Upper lobe of right lung (tissue), 1 donor: ENCODE results near the gene CALHM2. TPM values are rescaled to one million over a fixed set of nuclear protein-coding genes. Genes with fewer than 3 reads are reported as not detected.
"Not testable (repeated sequence)": the region's sequence is repeated elsewhere in the genome, so short reads cannot be mapped to it uniquely, and the experiment has no call there.

ENCODE experiments used
- ATAC-seq: fragments of 200-7000 bp; cut with Tn5 transposase; one replicate; pipeline ENCODE4 v1.9.1; 2020; ENCODE audit warnings: mild to moderate bottlenecking, moderate library complexity
- DNase-seq: peaks from one replicate; pipeline ENCODE4 v3.0.0-alpha.2; 2020
- H3K27ac ChIP-seq: fragments of 200-600 bp; one replicate; pipeline ENCODE4 v1.8.0; 2022
- H3K27me3 ChIP-seq: fragments of 200-600 bp; one replicate; pipeline ENCODE4 v1.8.0; 2022; ENCODE audit warnings: mild to moderate bottlenecking
- H3K36me3 ChIP-seq: fragments of 200-600 bp; one replicate; pipeline ENCODE4 v1.8.0; 2022
- H3K4me1 ChIP-seq: fragments of 200-600 bp; one replicate; pipeline ENCODE4 v1.8.0; 2022
- H3K4me3 ChIP-seq: fragments of 200-600 bp; one replicate; pipeline ENCODE4 v1.8.0; 2022; ENCODE audit warnings: mild to moderate bottlenecking
- H3K9me3 ChIP-seq: fragments of 200-600 bp; one replicate; pipeline ENCODE4 v1.8.0; 2022
- intact Hi-C: fragments of 100-400 bp; cut with DNase I; formaldehyde crosslinking; loops from one replicate; pipeline ENCODE4 v1.11.0; 2022
- total RNA-seq: library from RNA; stranded (reverse); fragmentation: NEBNext Ultra II Directional; extraction: Animal tissue kit (Norgen Biotek cat#: 25700); gene quantifications from one replicate; pipeline ENCODE4 v1.2.1, GENCODE V29; 2021
- TF ChIP-seq, protein P1 (sequence below): fragments of 200-600 bp; IDR thresholded peaks from one replicate; pipeline ENCODE4 v1.8.0; 2022; ENCODE audit warnings: antibody characterized with exemption
- donor health status: DM: no; HTN: yes; CAD: no; lungs with severe emphysema.

The CALHM2 gene
- total RNA-seq, 1 donor from 2014 or later = 29.4 TPM

DNA sequence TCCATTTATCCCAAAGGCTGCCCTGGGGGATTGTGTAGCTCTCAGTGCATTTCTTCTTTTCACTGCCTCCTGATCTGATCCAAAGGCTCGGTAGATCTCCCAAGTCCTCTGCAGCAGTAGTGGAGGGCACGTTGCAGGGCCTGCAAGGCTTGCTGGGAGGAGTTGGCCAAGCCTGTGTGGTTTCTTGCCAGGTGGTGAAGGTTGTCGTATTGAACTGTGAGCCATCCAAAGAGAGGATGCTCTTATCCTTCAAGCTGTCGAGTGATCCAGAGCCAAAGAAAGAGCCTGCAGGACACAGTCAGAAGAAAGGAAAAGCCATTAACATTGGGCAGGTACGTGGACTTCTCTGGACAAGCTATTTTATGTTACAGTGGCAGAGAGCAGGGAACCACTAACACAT is 34.6 kb downstream of the CALHM2 start:
- TF ChIP-seq, protein P1, sequence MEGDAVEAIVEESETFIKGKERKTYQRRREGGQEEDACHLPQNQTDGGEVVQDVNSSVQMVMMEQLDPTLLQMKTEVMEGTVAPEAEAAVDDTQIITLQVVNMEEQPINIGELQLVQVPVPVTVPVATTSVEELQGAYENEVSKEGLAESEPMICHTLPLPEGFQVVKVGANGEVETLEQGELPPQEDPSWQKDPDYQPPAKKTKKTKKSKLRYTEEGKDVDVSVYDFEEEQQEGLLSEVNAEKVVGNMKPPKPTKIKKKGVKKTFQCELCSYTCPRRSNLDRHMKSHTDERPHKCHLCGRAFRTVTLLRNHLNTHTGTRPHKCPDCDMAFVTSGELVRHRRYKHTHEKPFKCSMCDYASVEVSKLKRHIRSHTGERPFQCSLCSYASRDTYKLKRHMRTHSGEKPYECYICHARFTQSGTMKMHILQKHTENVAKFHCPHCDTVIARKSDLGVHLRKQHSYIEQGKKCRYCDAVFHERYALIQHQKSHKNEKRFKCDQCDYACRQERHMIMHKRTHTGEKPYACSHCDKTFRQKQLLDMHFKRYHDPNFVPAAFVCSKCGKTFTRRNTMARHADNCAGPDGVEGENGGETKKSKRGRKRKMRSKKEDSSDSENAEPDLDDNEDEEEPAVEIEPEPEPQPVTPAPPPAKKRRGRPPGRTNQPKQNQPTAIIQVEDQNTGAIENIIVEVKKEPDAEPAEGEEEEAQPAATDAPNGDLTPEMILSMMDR = no peak
- Histone ChIP-seq H3K27ac (no peak overlapping the region), H3K4me1 (no peaks in the 10 kb centered on the region), H3K36me3 (peaks cover 98% of the 10 kb centered on the region), H3K27me3 (no peaks in the 10 kb centered on the region), H3K4me3 (no peak overlapping the region), H3K9me3 (no peaks in the 10 kb centered on the region)
- ATAC-seq = no peak
- intact Hi-C loops = loop anchor here (2.0 kb wide), 1 partner anchor 65 kb away; no protein-coding TSS in a partner anchor
- no peak for DNase-seq

DNA sequence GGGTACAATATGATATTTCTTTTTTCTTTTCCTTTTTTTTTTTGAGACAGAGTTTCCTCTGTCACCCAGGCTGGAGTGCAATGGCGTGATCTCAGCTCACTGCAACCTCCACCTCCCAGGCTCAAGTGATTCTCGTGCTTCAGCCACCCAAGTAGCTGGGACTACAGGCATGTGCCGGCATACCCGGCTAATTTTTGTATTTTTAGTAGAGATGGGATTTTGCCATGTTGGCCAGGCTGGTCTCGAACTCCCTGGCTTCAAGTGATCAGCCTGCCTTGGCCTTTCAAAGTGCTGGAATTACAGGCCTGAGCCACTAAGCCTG is 35.1 kb downstream of the CALHM2 start:
- H3K27ac ChIP-seq, ATAC-seq, H3K4me3 ChIP-seq, DNase-seq, H3K27me3 ChIP-seq, H3K9me3 ChIP-seq, H3K4me1 ChIP-seq: not testable (repeated sequence)
- peaks cover 98% of the 10 kb centered on the region for H3K36me3 ChIP-seq
- intact Hi-C loops = loop anchor here (2.0 kb wide), 1 partner anchor 66 kb away; no protein-coding TSS in a partner anchor

DNA sequence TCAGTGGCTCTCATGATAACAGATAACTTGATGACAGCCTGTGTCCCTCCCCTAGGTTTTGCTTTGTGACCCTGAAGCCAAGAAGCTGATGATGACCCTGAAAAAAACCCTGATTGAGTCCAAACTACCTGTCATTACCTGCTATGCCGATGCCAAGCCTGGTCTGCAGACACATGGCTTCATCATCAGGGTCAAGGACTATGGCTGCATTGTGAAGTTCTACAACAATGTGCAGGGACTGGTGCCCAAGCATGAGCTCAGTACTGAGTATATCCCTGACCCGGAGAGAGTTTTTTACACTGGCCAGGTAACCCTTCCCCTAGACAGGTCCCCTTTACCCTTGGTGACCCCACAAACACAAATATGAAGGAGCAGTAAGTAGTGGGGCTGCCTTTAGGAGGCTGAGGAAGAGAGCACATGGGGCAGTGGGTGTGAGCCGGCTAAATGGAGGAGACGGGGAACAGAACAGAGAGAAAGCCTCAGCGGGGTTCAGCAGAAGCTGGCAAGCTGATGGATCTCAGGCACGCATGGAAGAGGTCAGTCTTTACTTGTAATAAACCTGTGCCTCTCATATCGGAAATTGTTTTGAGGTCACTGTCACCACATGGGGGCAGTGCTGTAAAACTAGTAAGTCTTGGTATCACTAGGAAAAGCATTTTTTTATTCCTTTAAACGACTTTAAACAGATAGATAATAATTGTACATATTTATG is 35.6 kb downstream of the CALHM2 start:
- no peak overlapping the region for H3K4me3 ChIP-seq
- ATAC-seq (peak; percentile 52), DNase-seq (no peak)
- no peaks in the 10 kb centered on the region for H3K4me1 ChIP-seq
- TF ChIP-seq, protein P1 = peak; percentile 66
- H3K27ac ChIP-seq = no peak overlapping the region
- H3K9me3 ChIP-seq = no peaks in the 10 kb centered on the region
- intact Hi-C loops = loop anchor here (2.0 kb wide), 1 partner anchor 66 kb away; no protein-coding TSS in a partner anchor
- no peaks in the 10 kb centered on the region for H3K27me3 ChIP-seq
- peaks cover 99% of the 10 kb centered on the region for H3K36me3 ChIP-seq

DNA sequence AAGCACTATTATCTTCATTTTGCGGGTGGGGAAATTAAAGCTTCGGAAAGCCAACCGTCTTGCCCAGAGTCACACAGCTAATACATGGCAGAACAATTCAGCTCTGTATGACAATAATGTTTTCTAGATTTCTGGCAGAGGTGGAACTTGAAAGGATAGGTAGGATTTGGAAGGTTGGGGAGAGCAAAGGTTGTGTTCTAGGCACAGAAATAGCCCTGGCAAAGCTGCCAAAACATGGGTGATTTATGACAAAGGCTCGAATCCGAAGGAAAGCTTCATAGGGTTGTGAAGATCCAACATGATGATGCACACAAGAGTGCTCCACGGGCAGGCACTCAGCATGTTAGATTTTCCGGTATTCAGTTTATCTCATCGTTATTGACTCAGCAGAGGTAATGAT is 36.6 kb downstream of the CALHM2 start:
- Histone ChIP-seq H3K4me1 (no peaks in the 10 kb centered on the region), H3K27me3 (no peaks in the 10 kb centered on the region), H3K27ac (no peak overlapping the region), H3K9me3 (no peaks in the 10 kb centered on the region), H3K36me3 (peaks cover 100% of the 10 kb centered on the region), H3K4me3 (no peak overlapping the region)
- intact Hi-C loops = no loop called here
- no peak for ATAC-seq
- no peak for DNase-seq
- TF ChIP-seq, protein P1 = no peak

DNA sequence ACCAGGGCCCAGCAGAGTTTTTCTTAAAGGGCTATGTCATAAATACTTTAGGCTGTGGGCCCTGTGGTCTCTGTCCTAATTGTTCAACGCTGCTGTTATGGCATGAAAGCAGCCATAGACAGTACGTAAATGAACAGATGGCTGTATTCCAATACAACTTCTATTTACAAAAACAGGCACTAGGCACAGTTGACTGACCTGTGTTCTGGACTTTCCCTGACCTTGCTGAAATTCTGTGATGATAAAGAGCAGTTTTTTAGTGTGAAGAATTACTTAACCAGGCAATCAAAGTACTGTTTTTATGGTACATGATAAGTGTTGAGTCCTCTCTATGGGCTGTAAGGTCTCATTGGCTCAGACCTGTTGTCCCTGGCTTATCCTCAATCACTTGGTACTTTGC is 38.6 kb downstream of the CALHM2 start:
- peaks cover 100% of the 10 kb centered on the region for H3K36me3 ChIP-seq

GRCh38 chr10:103397191-103397825 is 54.9 kb downstream of the CALHM2 start:
- Histone ChIP-seq H3K27ac (no peak overlapping the region), H3K27me3 (no peaks in the 10 kb centered on the region), H3K36me3 (peaks cover 43% of the 10 kb centered on the region), H3K9me3 (no peaks in the 10 kb centered on the region), H3K4me3 (peak overlapping the region; percentile 76), H3K4me1 (peaks cover 21% of the 10 kb centered on the region)
- TF ChIP-seq, protein P1 = no peak
- intact Hi-C loops = no loop called here
- ATAC-seq (no peak), DNase-seq (no peak)

More for the DNA sequence above, 38.6 kb downstream of the CALHM2 start:
- no peaks in the 10 kb centered on the region for H3K4me1 ChIP-seq
- TF ChIP-seq, protein P1 = no peak
- ATAC-seq = no peak
- no peaks in the 10 kb centered on the region for H3K9me3 ChIP-seq
- H3K27me3 ChIP-seq = no peaks in the 10 kb centered on the region
- intact Hi-C loops = no loop called here
- no peak overlapping the region for H3K27ac ChIP-seq
- no peak for DNase-seq
- no peak overlapping the region for H3K4me3 ChIP-seq
